ENCODE data around the gene PKD1L1. TPM values are rescaled to one million over a fixed set of nuclear protein-coding genes. Genes with fewer than 3 reads are reported as not detected.

PKD1L1 gene
- total RNA-seq, 1 experiment from 2014 or later, result 0.17 TPM

GRCh38 chr7:47748041-47748440, 200.2 kb downstream of the PKD1L1 start:
- ATAC-seq, result no peak
- no peaks in the 10 kb centered on the region for H3K9me2 ChIP-seq (ENCODE audit: insufficient read depth)
- ChIA-PET POLR2A (no interaction called here), RAD21 (ENCODE audit: low non-redundant PET in 1 of 2, low total read pairs in 2 of 2, uncharacterized antibody in 2 of 2, unreplicated experiment in 2 of 2) (no interaction called here), CTCF (no interaction called here)
- H3K4me2 ChIP-seq (ENCODE audit: low read length), result no peak overlapping the region
- no TSS peak for BruUV-seq (replicated peaks)
- H3K9me3 ChIP-seq (ENCODE audit: control insufficient read depth in 1 of 2, insufficient read depth in 1 of 2, low read depth in 1 of 2, low read length in 2 of 2), result no peaks in the 10 kb centered on the region
- no peaks in the 10 kb centered on the region for H3K36me3 ChIP-seq (ENCODE audit: control insufficient read depth in 1 of 2, insufficient read depth in 2 of 2, low read length in 2 of 2)
- no peaks in the 10 kb centered on the region; a peak in 1 of 4 replicates for H3K4me1 ChIP-seq (ENCODE audit: control insufficient read depth in 1 of 2, insufficient read depth in 2 of 2, low read length in 2 of 2)
- no peak overlapping the region for H3K4me3 ChIP-seq (replicated peaks in 1 of 2; ENCODE audit: low read depth in 1 of 2, low read length in 2 of 2)
- no peaks in the 10 kb centered on the region for H4K20me1 ChIP-seq (ENCODE audit: insufficient read depth)
- no peaks in the 10 kb centered on the region for H3K79me2 ChIP-seq (ENCODE audit: insufficient read depth, low read length)
- H3K9ac ChIP-seq (ENCODE audit: low read length), result no peak overlapping the region
- H3K27me3 ChIP-seq (ENCODE audit: insufficient read depth, low read length), result no peaks in the 10 kb centered on the region
- H2AFZ ChIP-seq (ENCODE audit: low read depth, low read length, poor library complexity, severe bottlenecking), result no peak overlapping the region
- TF ChIP-seq POLR2A (IDR thresholded peaks at IDR 0.05; ENCODE audit: borderline replicate concordance, extremely low read depth, insufficient read depth, insufficient read length) (no peak), RAD21 (IDR thresholded peaks at IDR 0.05; ENCODE audit: low read depth) (no peak), MAX (IDR thresholded peaks at IDR 0.05) (no peak), ELF1 (IDR thresholded peaks at IDR 0.05; ENCODE audit: borderline replicate concordance, low read depth) (no peak), ZFX (IDR thresholded peaks at IDR 0.05) (no peak), TCF7L2 (IDR thresholded peaks at IDR 0.05; ENCODE audit: borderline replicate concordance, extremely low read depth, insufficient read depth, insufficient read length) (no peak)
- DNase-seq (ENCODE audit: low read depth, low spot score), result no peak
- H3K27ac ChIP-seq (ENCODE audit: low read depth, low read length), result no peak overlapping the region
- intact Hi-C loops (cut with micrococcal nuclease), result no loop called here

- no peak for DNase-seq (ENCODE audit: low read depth, low spot score)
- Histone ChIP-seq H3K27me3 (ENCODE audit: insufficient read depth, low read length) (no peaks in the 10 kb centered on the region), H3K36me3 (ENCODE audit: control insufficient read depth in 1 of 2, insufficient read depth in 2 of 2, low read length in 2 of 2) (no peaks in the 10 kb centered on the region), H3K4me2 (ENCODE audit: low read length) (no peak overlapping the region), H3K9me3 (ENCODE audit: control insufficient read depth in 1 of 2, insufficient read depth in 1 of 2, low read depth in 1 of 2, low read length in 2 of 2) (no peaks in the 10 kb centered on the region), H3K27ac (ENCODE audit: low read depth, low read length) (no peak overlapping the region), H4K20me1 (ENCODE audit: insufficient read depth) (no peaks in the 10 kb centered on the region), H3K9me2 (ENCODE audit: insufficient read depth) (no peaks in the 10 kb centered on the region), H3K4me3 (replicated peaks in 1 of 2; ENCODE audit: low read depth in 1 of 2, low read length in 2 of 2) (no peak overlapping the region), H2AFZ (ENCODE audit: low read depth, low read length, poor library complexity, severe bottlenecking) (no peak overlapping the region), H3K79me2 (ENCODE audit: insufficient read depth, low read length) (no peaks in the 10 kb centered on the region), H3K4me1 (ENCODE audit: control insufficient read depth in 1 of 2, insufficient read depth in 2 of 2, low read length in 2 of 2) (no peaks in the 10 kb centered on the region; a peak in 1 of 4 replicates), H3K9ac (ENCODE audit: low read length) (no peak overlapping the region)
- CTCF ChIA-PET, result no interaction called here
- intact Hi-C loops (cut with micrococcal nuclease), result no loop called here
- no TSS peak for BruUV-seq (replicated peaks)
- RAD21 ChIA-PET (ENCODE audit: low non-redundant PET in 1 of 2, low total read pairs in 2 of 2, uncharacterized antibody in 2 of 2, unreplicated experiment in 2 of 2), result no interaction called here
- TF ChIP-seq ATF3 (IDR thresholded peaks at IDR 0.05), result no peak
- TF ChIP-seq EZH2 (IDR thresholded peaks at IDR 0.05), result no peak
- TF ChIP-seq FOSL1 (IDR thresholded peaks at IDR 0.05; ENCODE audit: low read depth), result no peak
- no peak for TF ChIP-seq CTCF (IDR thresholded peaks at IDR 0.05 in 2 of 3, conservative IDR thresholded peaks at IDR 0.05 in 1 of 3; ENCODE audit: borderline replicate concordance in 1 of 3, insufficient read depth in 1 of 3, low read depth in 2 of 3, low read length in 2 of 3)
- TF ChIP-seq EZH2phosphoT487 (IDR thresholded peaks at IDR 0.05; ENCODE audit: borderline replicate concordance), result no peak
- TF ChIP-seq MAX (IDR thresholded peaks at IDR 0.05), result no peak
- no peak for TF ChIP-seq SP1 (IDR thresholded peaks at IDR 0.05; ENCODE audit: low read depth)
- no peak for ATAC-seq
- POLR2A ChIA-PET, result no interaction called here
These were observed 201.1 kb downstream of the PKD1L1 start for GRCh38 chr7:47747160-47747559.

Data from HCT116 (cell line).